ENCODE data around the gene PDE4D. TPM values are rescaled to one million over a fixed set of nuclear protein-coding genes. Genes with fewer than 3 reads are reported as not detected.

PDE4D gene
- total RNA-seq, 2 experiments from 2014 or later: 0.50 to 0.51 TPM

GRCh38 chr5:59123595-59124561 is 769.6 kb downstream of the PDE4D start:
- peaks cover 6% of the 10 kb centered on the region for H3K4me1 ChIP-seq (ENCODE audit: insufficient read depth, low read length, poor library complexity, severe bottlenecking)
- ChIA-PET CTCF (ENCODE audit: unreplicated experiment) (interaction anchor here (1.4 kb wide), 1 partner anchor 14 kb away, joined by 4 read pairs; no protein-coding TSS in a partner anchor), POLR2A (interaction anchor here (0.6 to 1.5 kb wide), 5 partner anchors 8 to 633 kb away, joined by 3 read pairs; no protein-coding TSS in a partner anchor)
- H3K79me2 ChIP-seq (ENCODE audit: insufficient read depth, low read depth, low read length): no peaks in the 10 kb centered on the region
- no peak for DNase-seq (ENCODE audit: low spot score)
- peak overlapping the region; percentile 23; the same call in 1 of the 2 replicates for H2AFZ ChIP-seq (ENCODE audit: low read length)
- H3K4me3 ChIP-seq (ENCODE audit: low read depth, low read length, poor library complexity, severe bottlenecking): no peak overlapping the region
- H3K4me2 ChIP-seq (ENCODE audit: low read length): no peak overlapping the region
- no peaks in the 10 kb centered on the region for H3K9me3 ChIP-seq (ENCODE audit: low read length)
- no peaks in the 10 kb centered on the region for H3K36me3 ChIP-seq (ENCODE audit: insufficient read depth, low read length)
- no peak overlapping the region for H3K27ac ChIP-seq (ENCODE audit: low read depth, low read length, poor library complexity, severe bottlenecking)
- no TSS peak for BruUV-seq (replicated peaks)
- H3K9me2 ChIP-seq (ENCODE audit: insufficient read depth, low read length): peaks cover 7% of the 10 kb centered on the region; the same call in 1 of the 2 replicates
- intact Hi-C loops (cut with micrococcal nuclease; ENCODE audit: unreplicated experiment): no loop called here
- no peak for TF ChIP-seq CTCF (conservative IDR thresholded peaks at IDR 0.05; ENCODE audit: low read length)
- TF ChIP-seq EZH2phosphoT487 (IDR thresholded peaks at IDR 0.05; ENCODE audit: borderline replicate concordance, low read depth, low read length): no peak
- no peaks in the 10 kb centered on the region for H4K20me1 ChIP-seq (ENCODE audit: insufficient read depth, low read length)

GRCh38 chr5:59119480-59119879 is 774.0 kb downstream of the PDE4D start:
- Histone ChIP-seq H3K79me2 (ENCODE audit: insufficient read depth, low read depth, low read length) (no peaks in the 10 kb centered on the region), H3K4me2 (ENCODE audit: low read length) (no peak overlapping the region), H4K20me1 (ENCODE audit: insufficient read depth, low read length) (no peaks in the 10 kb centered on the region), H3K4me3 (ENCODE audit: low read depth, low read length, poor library complexity, severe bottlenecking) (no peak overlapping the region), H2AFZ (ENCODE audit: low read length) (no peak overlapping the region), H3K4me1 (ENCODE audit: insufficient read depth, low read length, poor library complexity, severe bottlenecking) (no peaks in the 10 kb centered on the region), H3K36me3 (ENCODE audit: insufficient read depth, low read length) (no peaks in the 10 kb centered on the region), H3K27ac (ENCODE audit: low read depth, low read length, poor library complexity, severe bottlenecking) (no peak overlapping the region), H3K9me2 (ENCODE audit: insufficient read depth, low read length) (no peaks in the 10 kb centered on the region), H3K9me3 (ENCODE audit: low read length) (no peaks in the 10 kb centered on the region)
- DNase-seq (ENCODE audit: low spot score): no peak
- no peak for TF ChIP-seq CTCF (conservative IDR thresholded peaks at IDR 0.05; ENCODE audit: low read length)
- no peak for TF ChIP-seq EZH2phosphoT487 (IDR thresholded peaks at IDR 0.05; ENCODE audit: borderline replicate concordance, low read depth, low read length)
- ChIA-PET CTCF (ENCODE audit: unreplicated experiment) (no interaction called here), POLR2A (interaction anchor here (0.5 to 1.1 kb wide), 3 partner anchors 8 to 1500 kb away, joined by 3 to 5 read pairs (median 3); no protein-coding TSS in a partner anchor)
- no TSS peak for BruUV-seq (replicated peaks)
- intact Hi-C loops (cut with micrococcal nuclease; ENCODE audit: unreplicated experiment): no loop called here
